NCI-H748 treated with DMSO at 0.1 percent for 48 hours (cell line): ENCODE results near the gene GTSE1.

Source experiments
- DNase-seq: peaks from one replicate; lab custom pipeline; 2025; lab: John Stamatoyannopoulos, UW

Gene GTSE1

GRCh38 chr22:46380069-46380468, 83.4 kb downstream of the GTSE1 start:
- no peak for DNase-seq
